PFSK-1 (cell line): Measurements from ENCODE around the gene IFNB1.

Experiments
- REST ChIP-seq, 2 experiments: IDR thresholded peaks; 2 replicates each; pipeline versions ENCODE4 v1.6.1 to v1.8.0; 2011 to 2012; ENCODE audit warnings: low read depth in 2 of 2, low read length in 2 of 2, control low read depth in 1 of 2, inconsistent platforms in 1 of 2, mild to moderate bottlenecking in 1 of 2, moderate library complexity in 1 of 2; ENCODE audit not compliant: insufficient read depth in 1 of 2
- TAF1 ChIP-seq: IDR thresholded peaks from 2 replicates; pipeline ENCODE4 v1.6.1; 2012; ENCODE audit warnings: low read length, control low read depth, borderline replicate concordance; ENCODE audit not compliant: insufficient read depth

GRCh38 chr9:21096172-21096900 is 18.6 kb upstream of the IFNB1 start:
- no peak for TF ChIP-seq REST (IDR thresholded peaks at IDR 0.05; ENCODE audit: insufficient read depth in 1 of 2, low read depth in 2 of 2, low read length in 2 of 2)
- no peak for TF ChIP-seq TAF1
